Astrocyte of the spinal cord (primary cell): ENCODE measurements around the gene ARRDC3.

ENCODE experiments used
- DNase-seq: peaks from one replicate; pipeline ENCODE4 v3.0.0; 2011; ENCODE audit warnings: low read depth, low spot score
- H3K4me3 ChIP-seq: 2 replicates; pipeline ENCODE4 v1.5.1; 2011; ENCODE audit warnings: low read depth, mild to moderate bottlenecking, low read length, moderate library complexity
- CTCF ChIP-seq: IDR thresholded peaks from 2 replicates; pipeline ENCODE4 v1.5.1; 2012; ENCODE audit warnings: low read depth, mild to moderate bottlenecking, low read length, inconsistent platforms
- in situ Hi-C: cut with HindIII; loops from 2 replicates; pipeline ENCODE4 v1.10.0; 2017; ENCODE audit warnings: low sequenced_read_pairs

The ARRDC3 gene

DNA sequence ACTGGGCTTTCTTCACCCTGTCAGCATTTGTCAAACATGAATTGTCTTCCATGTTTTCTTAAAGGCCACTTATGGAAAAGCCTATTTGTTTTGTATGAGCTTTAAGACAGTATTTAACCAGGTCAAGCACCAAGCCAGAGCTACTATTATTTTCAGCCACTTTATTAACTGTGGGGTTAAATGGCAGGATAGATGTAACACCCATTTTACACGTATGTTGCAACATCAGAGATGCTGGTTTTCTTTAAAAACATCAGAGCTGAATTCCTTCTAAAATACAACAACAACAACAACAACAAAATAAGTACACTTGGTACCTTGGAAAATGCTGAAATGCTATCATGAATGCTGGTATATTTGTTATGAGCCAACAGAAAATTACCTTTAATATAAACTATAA lies 13.6 kb downstream of the ARRDC3 start:
- TF ChIP-seq CTCF, result no peak
- no peak for DNase-seq
- in situ Hi-C loops, result no loop called here
- no peak overlapping the region for H3K4me3 ChIP-seq

GRCh38 chr5:91367908-91368648 lies 15.0 kb downstream of the ARRDC3 start:
- DNase-seq, result no peak
- in situ Hi-C loops, result no loop called here
- TF ChIP-seq CTCF, result no peak
- H3K4me3 ChIP-seq, result no peak overlapping the region

GRCh38 chr5:91367344-91367743 lies 15.8 kb downstream of the ARRDC3 start:
- DNase-seq, result no peak
- TF ChIP-seq CTCF, result no peak
- no peak overlapping the region for H3K4me3 ChIP-seq
- in situ Hi-C loops, result no loop called here

DNA sequence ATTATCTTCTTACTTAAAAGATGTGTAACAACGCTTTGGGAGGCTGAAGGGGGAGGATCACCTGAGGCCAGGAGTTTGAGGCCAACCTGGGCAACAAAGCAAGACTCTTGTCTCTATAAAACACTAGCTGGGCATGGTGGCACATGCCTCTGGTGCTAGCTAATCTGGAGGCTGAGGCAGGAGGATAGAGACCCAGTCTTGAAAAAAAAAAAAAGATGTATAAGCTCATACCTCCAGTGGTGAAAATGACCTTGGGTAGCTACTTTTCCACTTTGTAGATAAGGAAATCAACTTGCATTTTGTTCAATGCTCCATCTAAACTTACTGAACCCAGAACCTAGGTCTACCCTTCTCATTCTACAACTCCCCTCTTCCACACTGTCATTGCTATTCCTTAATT lies 16.6 kb downstream of the ARRDC3 start:
- no peak overlapping the region for H3K4me3 ChIP-seq
- in situ Hi-C loops, result no loop called here
- TF ChIP-seq CTCF, result no peak
- DNase-seq, result peak; percentile 36

- in situ Hi-C loops, result no loop called here
Measured at GRCh38 chr5:91365498-91365897, 17.6 kb downstream of the ARRDC3 start.

GRCh38 chr5:91362935-91363334 lies 20.2 kb downstream of the ARRDC3 start:
- in situ Hi-C loops, result no loop called here
- TF ChIP-seq CTCF, result no peak
- no peak overlapping the region for H3K4me3 ChIP-seq
- no peak for DNase-seq

More at GRCh38 chr5:91365498-91365897, 17.6 kb downstream of the ARRDC3 start:
- TF ChIP-seq CTCF, result no peak
- no peak for DNase-seq
- no peak overlapping the region for H3K4me3 ChIP-seq
